D721Med (cell line): Measurements from ENCODE around the gene RAMP3.
"Not testable (repeated sequence)": the region's sequence is repeated elsewhere in the genome, so short reads cannot be mapped to it uniquely, and the experiment has no call there.

Experiments
- DNase-seq: peaks from one replicate; pipeline ENCODE4 v3.0.0; 2011; ENCODE audit warnings: low spot score; ENCODE audit not compliant: insufficient read length
- FAIRE-seq: peaks from 2 replicates; lab custom pipeline; 2011; peaks lifted over from hg19 to GRCh38; lab: Jason Lieb, UNC
- TF ChIP-seq, protein P1 (sequence below): IDR thresholded peaks from 2 replicates; pipeline ENCODE4 v1.5.1; 2012; ENCODE audit warnings: mild to moderate bottlenecking, control low read depth; ENCODE audit not compliant: insufficient read depth; ENCODE audit errors: missing control alignments

The RAMP3 gene

GRCh38 chr7:45162943-45163691 is 5.5 kb downstream of the RAMP3 start:
- TF ChIP-seq, protein P1, sequence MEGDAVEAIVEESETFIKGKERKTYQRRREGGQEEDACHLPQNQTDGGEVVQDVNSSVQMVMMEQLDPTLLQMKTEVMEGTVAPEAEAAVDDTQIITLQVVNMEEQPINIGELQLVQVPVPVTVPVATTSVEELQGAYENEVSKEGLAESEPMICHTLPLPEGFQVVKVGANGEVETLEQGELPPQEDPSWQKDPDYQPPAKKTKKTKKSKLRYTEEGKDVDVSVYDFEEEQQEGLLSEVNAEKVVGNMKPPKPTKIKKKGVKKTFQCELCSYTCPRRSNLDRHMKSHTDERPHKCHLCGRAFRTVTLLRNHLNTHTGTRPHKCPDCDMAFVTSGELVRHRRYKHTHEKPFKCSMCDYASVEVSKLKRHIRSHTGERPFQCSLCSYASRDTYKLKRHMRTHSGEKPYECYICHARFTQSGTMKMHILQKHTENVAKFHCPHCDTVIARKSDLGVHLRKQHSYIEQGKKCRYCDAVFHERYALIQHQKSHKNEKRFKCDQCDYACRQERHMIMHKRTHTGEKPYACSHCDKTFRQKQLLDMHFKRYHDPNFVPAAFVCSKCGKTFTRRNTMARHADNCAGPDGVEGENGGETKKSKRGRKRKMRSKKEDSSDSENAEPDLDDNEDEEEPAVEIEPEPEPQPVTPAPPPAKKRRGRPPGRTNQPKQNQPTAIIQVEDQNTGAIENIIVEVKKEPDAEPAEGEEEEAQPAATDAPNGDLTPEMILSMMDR, result no peak
- DNase-seq (no peak), FAIRE-seq (no peak)

DNA sequence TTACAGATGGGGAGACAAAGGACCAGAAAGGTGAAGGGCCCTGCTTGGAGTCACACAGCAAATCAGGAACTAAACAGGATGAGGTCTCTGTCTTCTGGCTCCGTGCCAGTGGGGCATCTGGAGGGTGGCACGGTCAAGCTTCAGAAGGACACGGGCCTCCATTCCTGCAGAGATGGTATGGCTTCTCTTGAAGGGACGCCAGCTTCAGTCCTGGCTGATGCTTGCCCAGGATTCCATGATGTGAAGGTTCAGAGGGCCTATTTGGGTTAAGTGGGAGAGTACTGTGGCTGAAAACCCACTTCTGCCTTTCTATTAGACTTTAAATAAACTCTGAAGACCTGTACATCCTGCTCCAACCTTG is 6.1 kb downstream of the RAMP3 start:
- no peak for FAIRE-seq
- TF ChIP-seq, protein P1, result no peak

GRCh38 chr7:45164271-45164670 is 6.7 kb downstream of the RAMP3 start:
- not testable (repeated sequence) for DNase-seq, FAIRE-seq

More for the DNA sequence above, 6.1 kb downstream of the RAMP3 start:
- DNase-seq, result no peak

- TF ChIP-seq, protein P1, result no peak
These were observed 8.3 kb downstream of the RAMP3 start for GRCh38 chr7:45165857-45166256.

DNA sequence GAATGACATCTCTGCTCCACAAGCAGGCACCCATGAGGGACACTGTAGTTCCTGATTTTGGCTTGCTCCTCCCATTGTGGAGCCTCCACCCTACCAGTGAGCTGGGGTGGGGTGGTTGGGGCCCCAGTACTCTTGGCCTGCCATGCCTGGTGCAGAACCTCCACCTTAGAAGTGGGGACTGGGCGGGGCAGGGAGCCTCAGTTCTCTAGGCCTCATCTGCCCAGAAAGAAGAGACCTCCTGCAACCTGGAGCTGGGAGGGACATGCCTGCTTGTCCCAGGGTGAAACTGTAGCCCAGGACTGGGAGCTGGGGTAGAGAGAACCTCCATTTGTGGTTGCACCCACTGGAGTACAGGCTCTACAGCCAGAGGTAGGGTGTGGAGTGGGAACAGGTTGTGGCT is 14.4 kb downstream of the RAMP3 start:
- FAIRE-seq (no peak), DNase-seq (no peak)

More at GRCh38 chr7:45165857-45166256, 8.3 kb downstream of the RAMP3 start:
- DNase-seq (no peak), FAIRE-seq (no peak)

DNA sequence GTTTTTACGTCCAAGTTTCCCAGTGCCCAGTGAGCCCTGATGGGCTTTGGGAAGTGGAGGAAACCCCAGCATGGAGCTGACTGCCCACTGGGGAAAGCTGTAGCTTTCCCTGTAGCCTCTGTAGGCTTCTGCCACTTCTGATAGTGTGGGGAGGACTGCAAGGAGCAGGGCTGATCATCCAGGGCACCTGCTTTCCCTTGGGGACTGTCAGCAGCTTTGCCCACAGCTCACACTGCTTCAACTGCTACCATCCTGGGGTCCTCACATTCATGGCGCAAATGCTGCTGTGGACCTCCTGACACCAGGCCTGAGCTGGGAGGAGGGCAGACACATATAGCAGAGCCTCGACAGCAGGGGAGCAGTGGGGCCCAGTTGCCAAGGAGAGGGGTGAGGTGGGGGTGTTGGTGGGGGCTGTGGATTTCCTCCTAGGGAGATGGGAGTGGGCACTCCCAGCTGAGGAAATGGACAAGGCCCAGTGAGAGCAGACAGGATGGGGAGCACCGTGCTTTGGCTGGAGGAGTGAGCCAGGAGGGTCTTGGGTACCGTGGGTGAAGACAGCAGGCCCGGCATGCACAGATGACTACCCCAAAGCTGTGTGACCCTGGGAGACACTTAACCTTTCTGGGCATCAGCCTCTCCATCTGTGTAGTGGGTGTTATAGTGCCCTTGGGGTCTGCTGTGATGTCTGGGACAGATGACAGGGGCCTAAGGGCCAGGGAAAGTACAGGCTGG is 16.2 kb downstream of the RAMP3 start:
- TF ChIP-seq, protein P1, result no peak
- DNase-seq, result no peak
- no peak for FAIRE-seq

More for the DNA sequence above, 14.4 kb downstream of the RAMP3 start:
- TF ChIP-seq, protein P1, result no peak

DNA sequence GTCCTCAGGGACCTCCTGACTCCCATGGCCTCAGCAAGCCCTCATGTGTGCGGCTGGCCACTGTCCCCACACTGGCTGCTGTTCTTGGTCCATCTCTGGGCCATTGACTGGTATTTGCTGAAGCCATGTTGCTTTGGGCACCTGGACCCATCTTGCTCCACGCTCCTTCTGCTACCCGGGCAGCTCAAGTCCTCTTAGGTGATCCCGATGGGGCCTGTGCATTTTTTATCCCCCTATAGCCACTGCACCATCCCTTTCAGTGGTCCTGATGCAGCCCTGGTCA is 16.7 kb downstream of the RAMP3 start:
- DNase-seq, result no peak
- no peak for FAIRE-seq
- TF ChIP-seq, protein P1, result no peak
